Measurements from ENCODE around the gene SRCAP.

SRCAP gene

DNA sequence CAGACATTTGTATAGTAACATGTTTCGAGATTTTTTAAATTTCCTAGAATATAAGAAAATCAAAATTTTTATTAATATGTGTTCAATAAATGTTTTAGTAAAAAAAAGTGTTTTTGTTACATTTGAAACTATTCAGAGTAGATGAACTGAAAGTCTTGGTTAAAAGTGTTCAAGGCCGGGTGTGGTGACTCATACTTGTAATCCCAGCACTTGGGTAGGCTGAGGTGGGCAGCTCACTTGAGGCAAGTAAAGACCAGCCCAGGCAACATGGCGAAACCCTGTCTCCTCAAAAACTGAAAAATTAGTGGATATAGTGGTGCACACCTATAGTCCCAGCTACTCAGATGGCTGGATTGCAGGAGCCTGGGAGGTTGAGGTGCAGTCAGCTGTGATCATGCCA lies 32.4 kb downstream of the SRCAP start:
- Histone ChIP-seq H3K9ac (ENCODE audit: low read depth, low read length, poor library complexity, severe bottlenecking) (no peak overlapping the region), H3K36me3 (ENCODE audit: insufficient read depth, low read length) (peaks cover 66% of the 10 kb centered on the region; the same call in 1 of the 2 replicates)

DNA sequence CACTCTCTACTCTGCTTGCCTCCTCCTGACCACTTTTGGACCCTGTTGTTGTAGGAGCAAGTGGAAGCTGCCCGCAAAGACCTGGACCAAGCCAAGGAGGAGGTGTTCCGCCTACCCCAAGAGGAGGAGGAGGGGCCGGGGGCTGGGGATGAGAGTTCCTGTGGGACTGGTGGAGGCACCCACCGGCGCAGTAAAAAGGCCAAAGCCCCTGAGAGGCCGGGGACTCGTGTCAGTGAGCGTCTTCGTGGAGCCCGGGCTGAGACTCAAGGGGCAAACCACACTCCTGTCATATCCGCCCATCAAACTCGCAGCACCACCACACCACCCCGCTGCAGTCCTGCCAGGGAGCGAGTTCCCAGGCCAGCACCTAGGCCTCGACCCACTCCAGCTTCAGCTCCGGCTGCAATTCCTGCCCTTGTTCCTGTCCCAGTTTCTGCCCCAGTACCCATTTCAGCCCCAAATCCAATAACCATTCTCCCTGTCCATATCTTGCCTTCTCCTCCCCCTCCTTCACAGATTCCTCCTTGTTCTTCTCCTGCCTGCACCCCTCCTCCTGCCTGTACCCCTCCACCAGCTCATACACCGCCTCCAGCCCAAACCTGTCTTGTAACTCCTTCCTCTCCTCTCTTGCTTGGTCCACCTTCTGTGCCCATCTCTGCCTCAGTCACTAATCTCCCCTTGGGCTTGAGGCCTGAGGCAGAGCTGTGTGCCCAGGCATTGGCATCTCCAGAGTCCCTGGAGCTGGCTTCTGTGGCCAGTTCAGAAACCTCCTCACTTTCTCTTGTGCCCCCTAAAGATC lies 38.2 kb downstream of the SRCAP start:
- peaks cover 56% of the 10 kb centered on the region; the same call in 1 of the 2 replicates for H3K36me3 ChIP-seq (ENCODE audit: insufficient read depth, low read length)
- no peak overlapping the region for H3K4me3 ChIP-seq (ENCODE audit: low read length, poor library complexity, severe bottlenecking)
- H2AFZ ChIP-seq (ENCODE audit: low read length), result no peak overlapping the region
- no peaks in the 10 kb centered on the region for H3K9me3 ChIP-seq (ENCODE audit: insufficient read depth, low read depth, low read length)
- no peaks in the 10 kb centered on the region for H4K20me1 ChIP-seq (ENCODE audit: insufficient read depth, low read length, poor library complexity, severe bottlenecking)
- no peaks in the 10 kb centered on the region for H3K9me2 ChIP-seq (replicated peaks; ENCODE audit: low read depth, low read length)
- H3K4me1 ChIP-seq (ENCODE audit: insufficient read depth, low read length, poor library complexity, severe bottlenecking), result no peaks in the 10 kb centered on the region
- no peaks in the 10 kb centered on the region for H3F3A ChIP-seq (ENCODE audit: low read depth)
- H3K9ac ChIP-seq (ENCODE audit: low read depth, low read length, poor library complexity, severe bottlenecking), result no peak overlapping the region
- H3K79me2 ChIP-seq (ENCODE audit: insufficient read depth, low read length), result no peaks in the 10 kb centered on the region
- H3K27me3 ChIP-seq (ENCODE audit: insufficient read depth, low read length, poor library complexity, severe bottlenecking), result no peaks in the 10 kb centered on the region
- TF ChIP-seq, protein P1, sequence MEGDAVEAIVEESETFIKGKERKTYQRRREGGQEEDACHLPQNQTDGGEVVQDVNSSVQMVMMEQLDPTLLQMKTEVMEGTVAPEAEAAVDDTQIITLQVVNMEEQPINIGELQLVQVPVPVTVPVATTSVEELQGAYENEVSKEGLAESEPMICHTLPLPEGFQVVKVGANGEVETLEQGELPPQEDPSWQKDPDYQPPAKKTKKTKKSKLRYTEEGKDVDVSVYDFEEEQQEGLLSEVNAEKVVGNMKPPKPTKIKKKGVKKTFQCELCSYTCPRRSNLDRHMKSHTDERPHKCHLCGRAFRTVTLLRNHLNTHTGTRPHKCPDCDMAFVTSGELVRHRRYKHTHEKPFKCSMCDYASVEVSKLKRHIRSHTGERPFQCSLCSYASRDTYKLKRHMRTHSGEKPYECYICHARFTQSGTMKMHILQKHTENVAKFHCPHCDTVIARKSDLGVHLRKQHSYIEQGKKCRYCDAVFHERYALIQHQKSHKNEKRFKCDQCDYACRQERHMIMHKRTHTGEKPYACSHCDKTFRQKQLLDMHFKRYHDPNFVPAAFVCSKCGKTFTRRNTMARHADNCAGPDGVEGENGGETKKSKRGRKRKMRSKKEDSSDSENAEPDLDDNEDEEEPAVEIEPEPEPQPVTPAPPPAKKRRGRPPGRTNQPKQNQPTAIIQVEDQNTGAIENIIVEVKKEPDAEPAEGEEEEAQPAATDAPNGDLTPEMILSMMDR (conservative IDR thresholded peaks at IDR 0.05; ENCODE audit: low read length), result no peak
- no peak for TF ChIP-seq EZH2phosphoT487 (IDR thresholded peaks at IDR 0.05; ENCODE audit: borderline replicate concordance)
- no peak overlapping the region for H3K4me2 ChIP-seq (ENCODE audit: low read depth, low read length, poor library complexity, severe bottlenecking)

More for the DNA sequence above, 32.4 kb downstream of the SRCAP start:
- H3K79me2 ChIP-seq (ENCODE audit: insufficient read depth, low read length), result no peaks in the 10 kb centered on the region
- no peak overlapping the region for H3K4me2 ChIP-seq (ENCODE audit: low read depth, low read length, poor library complexity, severe bottlenecking)
- no peaks in the 10 kb centered on the region for H3K9me2 ChIP-seq (replicated peaks; ENCODE audit: low read depth, low read length)
- H4K20me1 ChIP-seq (ENCODE audit: insufficient read depth, low read length, poor library complexity, severe bottlenecking), result no peaks in the 10 kb centered on the region
- no peaks in the 10 kb centered on the region for H3K27me3 ChIP-seq (ENCODE audit: insufficient read depth, low read length, poor library complexity, severe bottlenecking)
- no peak overlapping the region for H2AFZ ChIP-seq (ENCODE audit: low read length)
- no peak for TF ChIP-seq EZH2phosphoT487 (IDR thresholded peaks at IDR 0.05; ENCODE audit: borderline replicate concordance)
- TF ChIP-seq, protein P1 (conservative IDR thresholded peaks at IDR 0.05; ENCODE audit: low read length), result no peak
- H3K9me3 ChIP-seq (ENCODE audit: insufficient read depth, low read depth, low read length), result no peaks in the 10 kb centered on the region
- H3K4me3 ChIP-seq (ENCODE audit: low read length, poor library complexity, severe bottlenecking), result no peak overlapping the region
- H3F3A ChIP-seq (ENCODE audit: low read depth), result no peaks in the 10 kb centered on the region
- H3K4me1 ChIP-seq (ENCODE audit: insufficient read depth, low read length, poor library complexity, severe bottlenecking), result no peaks in the 10 kb centered on the region

DNA sequence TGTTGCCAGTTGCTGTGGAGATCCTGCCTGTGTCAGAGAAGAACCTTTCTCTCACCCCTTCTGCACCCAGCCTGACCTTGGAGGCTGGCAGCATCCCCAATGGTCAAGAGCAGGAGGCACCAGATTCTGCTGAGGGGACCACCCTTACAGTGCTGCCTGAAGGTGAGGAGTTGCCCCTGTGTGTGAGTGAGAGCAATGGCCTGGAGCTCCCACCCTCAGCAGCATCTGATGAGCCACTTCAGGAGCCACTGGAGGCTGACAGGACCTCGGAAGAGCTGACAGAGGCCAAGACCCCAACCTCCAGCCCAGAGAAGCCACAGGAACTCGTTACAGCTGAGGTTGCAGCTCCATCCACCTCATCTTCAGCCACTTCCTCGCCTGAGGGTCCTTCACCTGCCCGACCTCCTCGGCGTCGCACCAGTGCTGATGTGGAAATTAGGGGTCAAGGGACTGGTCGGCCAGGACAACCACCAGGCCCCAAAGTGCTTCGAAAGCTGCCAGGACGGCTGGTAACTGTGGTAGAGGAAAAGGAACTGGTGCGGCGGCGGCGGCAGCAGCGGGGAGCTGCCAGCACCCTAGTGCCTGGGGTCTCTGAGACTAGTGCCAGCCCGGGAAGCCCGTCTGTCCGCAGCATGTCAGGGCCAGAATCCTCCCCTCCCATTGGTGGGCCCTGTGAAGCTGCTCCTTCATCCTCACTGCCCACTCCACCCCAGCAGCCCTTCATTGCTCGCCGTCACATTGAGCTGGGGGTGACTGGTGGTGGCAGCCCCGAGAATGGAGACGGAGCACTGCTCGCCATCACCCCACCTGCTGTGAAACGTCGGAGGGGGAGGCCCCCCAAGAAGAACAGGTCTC lies 39.0 kb downstream of the SRCAP start:
- Histone ChIP-seq H3K9me3 (ENCODE audit: insufficient read depth, low read depth, low read length) (no peaks in the 10 kb centered on the region), H3K9me2 (replicated peaks; ENCODE audit: low read depth, low read length) (no peaks in the 10 kb centered on the region), H3K27me3 (ENCODE audit: insufficient read depth, low read length, poor library complexity, severe bottlenecking) (no peaks in the 10 kb centered on the region), H2AFZ (ENCODE audit: low read length) (no peak overlapping the region), H3K4me1 (ENCODE audit: insufficient read depth, low read length, poor library complexity, severe bottlenecking) (no peaks in the 10 kb centered on the region), H3K9ac (ENCODE audit: low read depth, low read length, poor library complexity, severe bottlenecking) (no peak overlapping the region), H3K4me2 (ENCODE audit: low read depth, low read length, poor library complexity, severe bottlenecking) (no peak overlapping the region), H3K79me2 (ENCODE audit: insufficient read depth, low read length) (no peaks in the 10 kb centered on the region), H4K20me1 (ENCODE audit: insufficient read depth, low read length, poor library complexity, severe bottlenecking) (no peaks in the 10 kb centered on the region), H3F3A (ENCODE audit: low read depth) (no peaks in the 10 kb centered on the region), H3K4me3 (ENCODE audit: low read length, poor library complexity, severe bottlenecking) (no peak overlapping the region), H3K36me3 (ENCODE audit: insufficient read depth, low read length) (peaks cover 54% of the 10 kb centered on the region; the same call in 1 of the 2 replicates)
- no peak for TF ChIP-seq EZH2phosphoT487 (IDR thresholded peaks at IDR 0.05; ENCODE audit: borderline replicate concordance)
- TF ChIP-seq, protein P1 (conservative IDR thresholded peaks at IDR 0.05; ENCODE audit: low read length), result no peak

Measured in Loucy (cell line).